ENCODE results near the gene LARP4.

Gene LARP4

GRCh38 chr12:50527359-50527726 is 126.7 kb downstream of the LARP4 start:
- no peak for DNase-seq (ENCODE audit: low spot score)

GRCh38 chr12:50528800-50529199 is 128.1 kb downstream of the LARP4 start:
- no peak for DNase-seq (ENCODE audit: low spot score)

- no peak for DNase-seq (ENCODE audit: low spot score)
Measured at GRCh38 chr12:50529345-50529744, 128.7 kb downstream of the LARP4 start.

Data from cerebellar cortex (tissue), 1 donor.